OCI-LY7 (cell line): ENCODE measurements around the gene SEC23A.
"Not testable (repeated sequence)": the region's sequence is repeated elsewhere in the genome, so short reads cannot be mapped to it uniquely, and the experiment has no call there.

ENCODE experiments used
- EZH2phosphoT487 ChIP-seq: fragments of 200-600 bp; sonication (generic); IDR thresholded peaks from 2 replicates; pipeline ENCODE4 v1.6.1; 2018; ENCODE audit warnings: low read depth, borderline replicate concordance, mild to moderate bottlenecking, mixed run types, antibody characterized with exemption, low read length, moderate library complexity, mixed read lengths
- TF ChIP-seq, protein P1 (sequence below): fragments of 200-600 bp; sonication (generic); conservative IDR thresholded peaks from 2 replicates; pipeline ENCODE4 v1.5.1; 2014; ENCODE audit warnings: mild to moderate bottlenecking, antibody characterized with exemption, low read length, moderate library complexity, mixed read lengths

GRCh38 chr14:39141623-39142022 is 38.6 kb upstream of the SEC23A start:
- TF ChIP-seq, protein P1, sequence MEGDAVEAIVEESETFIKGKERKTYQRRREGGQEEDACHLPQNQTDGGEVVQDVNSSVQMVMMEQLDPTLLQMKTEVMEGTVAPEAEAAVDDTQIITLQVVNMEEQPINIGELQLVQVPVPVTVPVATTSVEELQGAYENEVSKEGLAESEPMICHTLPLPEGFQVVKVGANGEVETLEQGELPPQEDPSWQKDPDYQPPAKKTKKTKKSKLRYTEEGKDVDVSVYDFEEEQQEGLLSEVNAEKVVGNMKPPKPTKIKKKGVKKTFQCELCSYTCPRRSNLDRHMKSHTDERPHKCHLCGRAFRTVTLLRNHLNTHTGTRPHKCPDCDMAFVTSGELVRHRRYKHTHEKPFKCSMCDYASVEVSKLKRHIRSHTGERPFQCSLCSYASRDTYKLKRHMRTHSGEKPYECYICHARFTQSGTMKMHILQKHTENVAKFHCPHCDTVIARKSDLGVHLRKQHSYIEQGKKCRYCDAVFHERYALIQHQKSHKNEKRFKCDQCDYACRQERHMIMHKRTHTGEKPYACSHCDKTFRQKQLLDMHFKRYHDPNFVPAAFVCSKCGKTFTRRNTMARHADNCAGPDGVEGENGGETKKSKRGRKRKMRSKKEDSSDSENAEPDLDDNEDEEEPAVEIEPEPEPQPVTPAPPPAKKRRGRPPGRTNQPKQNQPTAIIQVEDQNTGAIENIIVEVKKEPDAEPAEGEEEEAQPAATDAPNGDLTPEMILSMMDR: not testable (repeated sequence)
- TF ChIP-seq EZH2phosphoT487: not testable (repeated sequence)
